Gastrocnemius medialis (tissue), 4 donors: ENCODE measurements around the gene PTDSS2. TPM values are rescaled to one million over a fixed set of nuclear protein-coding genes. Genes with fewer than 3 reads are reported as not detected.
"Not testable (repeated sequence)": the region's sequence is repeated elsewhere in the genome, so short reads cannot be mapped to it uniquely, and the experiment has no call there.

ENCODE experiments used
- ATAC-seq, 2 donors: fragments of 150-250 bp; one replicate each; pipeline ENCODE4 v1.9.1; 2016
- DNase-seq, 2 donors: peaks; one replicate each; pipeline ENCODE4 v3.0.0-alpha.2; 2019
- H3K27ac ChIP-seq, 4 donors: fragments of 200-600 bp; sonication (generic); 1 replicate in 1 of 4; 2 replicates in 3 of 4; pipeline ENCODE4 v1.5.1; 2016 to 2018; ENCODE audit warnings: mild to moderate bottlenecking in 2 of 4, moderate library complexity in 1 of 4
- H3K27me3 ChIP-seq, 3 donors: fragments of 200-600 bp; sonication (generic) in 2 of 3; 1 replicate in 1 of 3; 2 replicates in 2 of 3; pipeline versions ENCODE4 v1.5.1 to v1.6.0; 2016 to 2019; ENCODE audit warnings: mild to moderate bottlenecking in 1 of 3, moderate library complexity in 1 of 3
- H3K36me3 ChIP-seq, 2 donors: fragments of 200-600 bp; sonication (generic) in 1 of 2; one replicate each; pipeline ENCODE4 v1.5.1; 2017 to 2018
- H3K4me1 ChIP-seq, 2 donors: fragments of 200-600 bp; sonication (generic) in 1 of 2; one replicate each; pipeline ENCODE4 v1.5.1; 2016 to 2017; ENCODE audit warnings: mild to moderate bottlenecking in 2 of 2
- H3K4me3 ChIP-seq, 4 donors: fragments of 200-600 bp; sonication (generic) in 3 of 4; 1 replicate in 1 of 4; 2 replicates in 3 of 4; pipeline ENCODE4 v1.5.1; 2016 to 2019; ENCODE audit warnings: mild to moderate bottlenecking in 2 of 4
- H3K9me3 ChIP-seq, 3 donors: fragments of 200-600 bp; sonication (generic) in 2 of 3; 1 replicate in 1 of 3; 2 replicates in 2 of 3; pipeline ENCODE4 v1.5.1; 2016 to 2019
- POLR2A ChIP-seq, 2 donors: fragments of 450-650 bp; IDR thresholded peaks; one replicate each; pipeline ENCODE4 v1.6.1; 2017; ENCODE audit warnings: antibody characterized with exemption in 2 of 2, mild to moderate bottlenecking in 2 of 2, moderate library complexity in 2 of 2
- in situ Hi-C, 4 donors: fragments of 200-750 bp; cut with MboI; loops; one replicate each; pipeline versions ENCODE4 v1.15.0 to v1.8.0; 2017; ENCODE audit warnings: low sequenced_read_pairs in 4 of 4
- intact Hi-C: fragments of 100-400 bp; cut with DNase I; formaldehyde crosslinking; loops from one replicate; pipeline ENCODE4 v1.15.1; 2023; ENCODE audit warnings: low total_unique reads
- total RNA-seq, 4 donors: library from RNA; depleted of rRNA; stranded (reverse); fragments of >200 nt; gene quantifications; one replicate each; pipeline versions ENCODE4 v1.1.0 to v1.2.3, GENCODE V29; 2016
- TF ChIP-seq, protein P1 (sequence below), 5 experiments: fragments of 450-650 bp in 3 of 5; fragments of 200-600 bp in 2 of 5; sonication (generic) in 2 of 5; IDR thresholded peaks in 4 of 5; conservative IDR thresholded peaks in 1 of 5; 1 replicate in 4 of 5; 2 replicates in 1 of 5; pipeline ENCODE4 v1.5.1; 2016 to 2019; ENCODE audit warnings: antibody characterized with exemption in 5 of 5, mild to moderate bottlenecking in 3 of 5, moderate library complexity in 3 of 5

The PTDSS2 gene
- total RNA-seq, 4 donors from 2014 or later: 21.7 to 31.5 (median 23.7) TPM

DNA sequence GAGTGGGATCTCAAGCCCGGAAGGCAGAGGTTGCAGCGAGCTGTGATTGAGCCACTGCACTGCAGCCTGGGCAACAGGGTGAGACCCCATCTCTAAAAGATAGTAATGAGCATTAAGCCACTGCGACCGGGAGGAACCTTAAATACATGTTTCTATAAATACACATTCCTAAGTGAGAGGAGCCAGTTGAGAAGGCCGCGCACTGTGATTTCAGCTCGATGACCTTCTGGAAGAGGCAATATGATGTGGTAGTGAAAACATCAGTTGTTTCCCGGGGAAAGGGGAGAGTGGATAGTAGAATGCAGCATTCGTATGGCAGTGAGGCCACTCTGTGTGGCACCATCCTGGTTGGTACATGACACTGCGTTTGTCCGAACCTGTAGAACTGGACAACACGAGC lies 18.0 kb downstream of the PTDSS2 start:
- Histone ChIP-seq H3K9me3 (no peaks in the 10 kb centered on the region), H3K4me3 (no peak overlapping the region), H3K27ac (peak overlapping the region in 1 of 4 donors; percentile 41), H3K27me3 (no peaks in the 10 kb centered on the region), H3K36me3 (no peaks in the 10 kb centered on the region), H3K4me1 (peaks cover 8 to 21% of the 10 kb centered on the region in 2 donors)
- in situ Hi-C loops (no loop called here), intact Hi-C loops (no loop called here)
- ATAC-seq (peak in 1 of 2 donors; percentile 8), DNase-seq (no peak)
- TF ChIP-seq, protein P1, sequence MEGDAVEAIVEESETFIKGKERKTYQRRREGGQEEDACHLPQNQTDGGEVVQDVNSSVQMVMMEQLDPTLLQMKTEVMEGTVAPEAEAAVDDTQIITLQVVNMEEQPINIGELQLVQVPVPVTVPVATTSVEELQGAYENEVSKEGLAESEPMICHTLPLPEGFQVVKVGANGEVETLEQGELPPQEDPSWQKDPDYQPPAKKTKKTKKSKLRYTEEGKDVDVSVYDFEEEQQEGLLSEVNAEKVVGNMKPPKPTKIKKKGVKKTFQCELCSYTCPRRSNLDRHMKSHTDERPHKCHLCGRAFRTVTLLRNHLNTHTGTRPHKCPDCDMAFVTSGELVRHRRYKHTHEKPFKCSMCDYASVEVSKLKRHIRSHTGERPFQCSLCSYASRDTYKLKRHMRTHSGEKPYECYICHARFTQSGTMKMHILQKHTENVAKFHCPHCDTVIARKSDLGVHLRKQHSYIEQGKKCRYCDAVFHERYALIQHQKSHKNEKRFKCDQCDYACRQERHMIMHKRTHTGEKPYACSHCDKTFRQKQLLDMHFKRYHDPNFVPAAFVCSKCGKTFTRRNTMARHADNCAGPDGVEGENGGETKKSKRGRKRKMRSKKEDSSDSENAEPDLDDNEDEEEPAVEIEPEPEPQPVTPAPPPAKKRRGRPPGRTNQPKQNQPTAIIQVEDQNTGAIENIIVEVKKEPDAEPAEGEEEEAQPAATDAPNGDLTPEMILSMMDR (IDR thresholded peaks at IDR 0.05 in 4 of 5, conservative IDR thresholded peaks at IDR 0.05 in 1 of 5): no peak
- no peak for TF ChIP-seq POLR2A (IDR thresholded peaks at IDR 0.05)

DNA sequence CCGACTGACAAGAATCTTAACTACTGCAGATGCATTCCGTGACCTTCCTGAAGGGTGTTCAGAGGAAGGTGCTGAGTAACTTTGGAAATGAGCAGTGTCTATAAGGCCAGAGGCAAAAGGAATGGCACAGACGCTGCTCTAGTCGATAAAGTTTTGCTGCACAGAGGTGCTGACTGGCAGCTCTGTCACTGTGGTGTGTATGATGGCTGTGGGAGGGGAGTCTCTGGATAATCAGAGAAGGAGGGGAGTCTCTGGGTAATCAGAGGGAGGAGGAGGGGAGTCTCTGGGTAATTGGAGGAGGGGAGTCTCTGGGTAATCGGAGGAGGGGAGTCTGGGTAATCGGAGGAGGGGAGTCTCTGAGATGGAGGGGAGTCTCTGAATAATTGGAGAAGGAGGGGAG lies 18.4 kb downstream of the PTDSS2 start:
- Histone ChIP-seq H3K9me3 (no peaks in the 10 kb centered on the region), H3K27me3 (no peaks in the 10 kb centered on the region), H3K4me3 (no peak overlapping the region), H3K36me3 (no peaks in the 10 kb centered on the region), H3K27ac (peak overlapping the region in 2 of 4 donors; percentile 41 to 64), H3K4me1 (peaks cover 8 to 21% of the 10 kb centered on the region in 2 donors)
- DNase-seq (no peak), ATAC-seq (no peak)
- intact Hi-C loops: no loop called here
- no peak for TF ChIP-seq POLR2A (IDR thresholded peaks at IDR 0.05)
- TF ChIP-seq, protein P1 (IDR thresholded peaks at IDR 0.05 in 4 of 5, conservative IDR thresholded peaks at IDR 0.05 in 1 of 5): no peak
- in situ Hi-C loops: no loop called here

DNA sequence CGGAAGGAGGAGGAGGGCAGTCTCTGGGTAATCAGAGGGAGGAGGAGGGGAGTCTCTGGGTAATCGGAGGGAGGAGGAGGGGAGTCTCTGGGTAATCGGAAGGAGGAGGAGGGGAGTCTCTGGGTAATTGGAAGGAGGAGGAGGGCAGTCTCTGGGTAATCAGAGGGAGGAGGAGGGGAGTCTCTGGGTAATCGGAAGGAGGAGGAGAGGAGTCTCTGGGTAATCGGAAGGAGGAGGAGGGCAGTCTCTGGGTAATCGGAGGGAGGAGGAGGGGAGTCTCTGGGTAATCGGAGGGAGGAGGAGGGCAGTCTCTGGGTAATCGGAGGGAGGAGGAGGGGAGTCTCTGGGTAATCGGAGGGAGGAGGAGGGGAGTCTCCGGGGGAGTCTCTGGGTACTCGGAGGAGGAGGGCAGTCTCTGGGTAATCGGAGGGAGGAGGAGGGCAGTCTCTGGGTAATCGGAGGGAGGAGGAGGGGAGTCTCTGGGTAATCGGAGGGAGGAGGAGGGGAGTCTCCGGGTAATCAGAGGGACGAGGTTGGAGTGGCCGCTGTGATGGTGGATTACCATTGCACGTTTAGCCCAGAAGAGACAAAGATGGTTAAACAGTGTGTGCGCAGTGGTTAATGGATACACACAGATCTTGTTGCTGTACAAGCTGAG lies 19.1 kb downstream of the PTDSS2 start:
- H3K4me3 ChIP-seq, in situ Hi-C loops, H3K36me3 ChIP-seq, H3K9me3 ChIP-seq, ATAC-seq, intact Hi-C loops, DNase-seq, H3K27me3 ChIP-seq: not testable (repeated sequence)
- Histone ChIP-seq H3K27ac (peak overlapping the region in 3 of 4 donors; percentile 36 to 71 (median 69)), H3K4me1 (peaks cover 8 to 21% of the 10 kb centered on the region in 2 donors)

DNA sequence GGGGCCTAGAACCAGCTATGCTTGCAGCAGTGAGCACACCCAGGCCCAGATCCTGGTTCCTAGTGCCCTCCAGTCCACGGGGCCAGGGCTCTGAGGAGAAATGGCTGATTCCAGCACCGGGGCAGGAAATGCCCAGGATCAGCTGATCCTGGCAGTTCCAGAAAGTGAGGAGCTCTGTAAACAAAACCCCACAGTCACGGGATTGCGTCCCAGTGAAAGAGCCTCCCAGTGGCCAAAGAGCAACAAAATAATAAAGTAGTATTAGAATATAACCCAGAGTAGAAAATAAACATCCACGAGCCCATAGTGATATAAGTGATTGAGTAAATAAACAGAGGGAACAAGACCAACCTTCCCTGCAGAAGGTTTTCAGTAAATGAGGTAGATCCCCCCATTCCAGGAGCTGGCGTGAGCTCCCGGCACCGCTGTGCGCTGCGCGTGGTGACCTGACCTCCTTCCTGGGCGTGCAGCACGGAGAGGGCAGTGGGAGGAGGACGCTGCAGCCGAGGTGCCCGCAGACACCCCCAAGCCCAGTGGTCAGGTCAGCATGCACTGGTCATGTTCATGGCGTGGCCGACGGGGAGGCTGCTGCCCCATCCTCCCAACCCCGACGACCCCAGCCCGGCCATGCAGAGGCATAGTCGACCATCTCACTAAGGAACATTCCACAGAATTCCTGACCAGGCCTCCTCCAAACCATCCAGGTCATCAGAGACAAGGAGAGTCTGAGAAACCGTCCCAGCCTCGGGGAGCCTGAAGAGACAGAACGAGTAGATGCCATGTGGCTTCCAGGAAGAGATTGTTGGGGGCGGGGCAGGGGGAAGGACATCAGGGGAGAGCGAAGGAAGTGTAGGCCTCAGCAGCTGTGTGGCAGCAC lies 19.8 kb downstream of the PTDSS2 start:
- H3K4me3 ChIP-seq: peak overlapping the region in 1 of 4 donors; percentile 11
- DNase-seq (peak; percentile 33 to 47), ATAC-seq (peak; percentile 68 to 72)
- H3K27ac ChIP-seq: peak overlapping the region in 3 of 4 donors; percentile 36 to 71 (median 69)
- no peaks in the 10 kb centered on the region for H3K9me3 ChIP-seq
- no peaks in the 10 kb centered on the region for H3K36me3 ChIP-seq
- no peaks in the 10 kb centered on the region for H3K27me3 ChIP-seq
- intact Hi-C loops (no loop called here), in situ Hi-C loops (no loop called here)
- no peak for TF ChIP-seq POLR2A (IDR thresholded peaks at IDR 0.05)
- TF ChIP-seq, protein P1 (IDR thresholded peaks at IDR 0.05 in 4 of 5, conservative IDR thresholded peaks at IDR 0.05 in 1 of 5): no peak
- H3K4me1 ChIP-seq: peaks cover 8 to 21% of the 10 kb centered on the region in 2 donors
